Panc1 (cell line): ENCODE data around the gene KIR2DL1. TPM values are rescaled to one million over a fixed set of nuclear protein-coding genes. Genes with fewer than 3 reads are reported as not detected.
"Not testable (repeated sequence)": the region's sequence is repeated elsewhere in the genome, so short reads cannot be mapped to it uniquely, and the experiment has no call there.

ENCODE experiments used
- ATAC-seq: fragments of 200-7000 bp; cut with Tn5 transposase; 2 replicates; pipeline ENCODE4 v1.9.1; 2020; ENCODE audit warnings: mild to moderate bottlenecking, moderate library complexity
- BruUV-seq: library from RNA; stranded (reverse); fragments of 400-500 nt; replicated peaks from 2 replicates; lab custom pipeline; 2021; lab: Mats Ljungman, UMichigan
- CTCF ChIA-PET: fragments of 300-600 bp; sonication (Branson Sonifier 250); formaldehyde crosslinking; loops from one replicate; lab custom pipeline; 2022; ENCODE audit warnings: antibody characterized with exemption; lab: Charles Lee
- POLR2A ChIA-PET: fragments of 300-600 bp; sonication (Branson Sonifier 250); formaldehyde crosslinking; loops from one replicate; lab custom pipeline; 2022; ENCODE audit warnings: antibody characterized with exemption; lab: Charles Lee
- DNase-seq: peaks from one replicate; pipeline ENCODE4 v3.0.0-alpha.2; 2010; ENCODE audit warnings: low read depth, low spot score
- H3K27ac ChIP-seq: 2 replicates; pipeline ENCODE4 v1.5.1; 2011; ENCODE audit warnings: mild to moderate bottlenecking, low read length, inconsistent platforms
- H3K27me3 ChIP-seq: fragments of 200-500 bp; sonication (Bioruptor generic); 2 replicates; pipeline ENCODE4 v1.6.0; 2014; ENCODE audit warnings: low read length, inconsistent platforms; ENCODE audit not compliant: control insufficient read depth, insufficient read depth
- H3K36me3 ChIP-seq: fragments of 200-500 bp; sonication (Bioruptor generic); 2 replicates; pipeline ENCODE4 v1.5.1; 2014; ENCODE audit warnings: inconsistent platforms, mild to moderate bottlenecking, low read length, moderate library complexity; ENCODE audit not compliant: control insufficient read depth, insufficient read depth
- H3K4me1 ChIP-seq: 2 replicates; pipeline ENCODE4 v1.5.1; 2011; ENCODE audit warnings: inconsistent platforms, mild to moderate bottlenecking, low read length, moderate library complexity; ENCODE audit not compliant: control insufficient read depth, insufficient read depth
- H3K4me3 ChIP-seq, 2 experiments: 2 replicates each; pipeline ENCODE4 v1.5.1; 2011 to 2012; ENCODE audit warnings: low read depth in 2 of 2, low read length in 2 of 2, mild to moderate bottlenecking in 2 of 2, inconsistent platforms in 1 of 2, moderate library complexity in 1 of 2
- H3K9me3 ChIP-seq: fragments of 200-500 bp; sonication (Bioruptor generic); 2 replicates; pipeline ENCODE4 v1.5.1; 2014; ENCODE audit warnings: low read depth, mild to moderate bottlenecking, inconsistent platforms, low read length, moderate library complexity; ENCODE audit not compliant: control insufficient read depth, insufficient read depth
- CTCF ChIP-seq: fragments of 450-650 bp; IDR thresholded peaks from 2 replicates; pipeline ENCODE4 v1.5.1; 2017; ENCODE audit warnings: mild to moderate bottlenecking
- POLR2AphosphoS5 ChIP-seq: IDR thresholded peaks from 2 replicates; pipeline ENCODE4 v1.6.1; 2012; ENCODE audit warnings: mild to moderate bottlenecking, low read depth, low read length, moderate library complexity
- REST ChIP-seq, 2 experiments: IDR thresholded peaks; 2 replicates each; pipeline ENCODE4 v1.6.1; 2011 to 2012; ENCODE audit warnings: low read depth in 2 of 2, control low read depth in 1 of 2, low read length in 1 of 2, mild to moderate bottlenecking in 1 of 2, moderate library complexity in 1 of 2; ENCODE audit not compliant: insufficient read depth in 1 of 2
- SIN3A ChIP-seq: IDR thresholded peaks from 2 replicates; pipeline ENCODE4 v1.6.1; 2012; ENCODE audit warnings: low read depth, mild to moderate bottlenecking, low read length, moderate library complexity, borderline replicate concordance; ENCODE audit not compliant: insufficient read depth
- TCF7L2 ChIP-seq: IDR thresholded peaks from 2 replicates; pipeline ENCODE4 v1.6.1; 2011; ENCODE audit warnings: mild to moderate bottlenecking, low read depth, low read length, inconsistent platforms
- in situ Hi-C: cut with HindIII; loops from 2 replicates; pipeline ENCODE4 v1.10.0; 2016; ENCODE audit warnings: low sequenced_read_pairs, low pct_unique_long_range_greater_than_20kb
- intact Hi-C: fragments of 100-400 bp; cut with micrococcal nuclease; formaldehyde crosslinking; loops from one replicate; pipeline ENCODE4 v1.10.0; 2022; ENCODE audit not compliant: unreplicated experiment
- total RNA-seq: library from RNA; stranded (reverse); gene quantifications from one replicate; pipeline ENCODE4 v1.2.1, GENCODE V29; 2021; ENCODE audit not compliant: unreplicated experiment

KIR2DL1 gene
- total RNA-seq, 1 experiment from 2014 or later, result not detected

- in situ Hi-C loops, result no loop called here
- H3K4me3 ChIP-seq, result no peak overlapping the region
- POLR2A ChIA-PET, result no interaction called here
Observed at GRCh38 chr19:54739587-54740497, 29.8 kb upstream of the KIR2DL1 start.

GRCh38 chr19:54741950-54742349, 27.6 kb upstream of the KIR2DL1 start:
- DNase-seq, BruUV-seq, in situ Hi-C loops, H3K4me1 ChIP-seq, H3K4me3 ChIP-seq, H3K36me3 ChIP-seq, intact Hi-C loops, H3K27me3 ChIP-seq, ATAC-seq, CTCF ChIA-PET, H3K9me3 ChIP-seq, H3K27ac ChIP-seq, POLR2A ChIA-PET: not testable (repeated sequence)

More at GRCh38 chr19:54739587-54740497, 29.8 kb upstream of the KIR2DL1 start:
- no peak for TF ChIP-seq REST (IDR thresholded peaks at IDR 0.05; ENCODE audit: insufficient read depth in 1 of 2, low read depth in 2 of 2, low read length in 1 of 2)
- TF ChIP-seq SIN3A, result no peak
- no peak for TF ChIP-seq POLR2AphosphoS5
- no peak for TF ChIP-seq TCF7L2
- no peak for TF ChIP-seq CTCF
- no peaks in the 10 kb centered on the region for H3K4me1 ChIP-seq
- H3K27ac ChIP-seq, result no peak overlapping the region
- H3K27me3 ChIP-seq, result no peaks in the 10 kb centered on the region
- H3K9me3 ChIP-seq, result no peaks in the 10 kb centered on the region
- no peak for ATAC-seq
- no TSS peak for BruUV-seq
- CTCF ChIA-PET, result interaction anchor here (0.6 kb wide), 1 partner anchor 203 kb away, joined by 10 read pairs; no protein-coding TSS in a partner anchor
- intact Hi-C loops, result loop anchor here (5.0 kb wide), 1 partner anchor 107 kb away; no protein-coding TSS in a partner anchor
- DNase-seq, result no peak
- H3K36me3 ChIP-seq, result no peaks in the 10 kb centered on the region

GRCh38 chr19:54744080-54744479, 25.5 kb upstream of the KIR2DL1 start:
- H3K9me3 ChIP-seq, DNase-seq, H3K4me3 ChIP-seq, BruUV-seq, intact Hi-C loops, H3K27ac ChIP-seq, POLR2A ChIA-PET, in situ Hi-C loops, H3K4me1 ChIP-seq, H3K27me3 ChIP-seq, H3K36me3 ChIP-seq: not testable (repeated sequence)
- ATAC-seq, result 0 out of 2 replicates have a peak, but pooled peaks have one; percentile 30
- CTCF ChIA-PET, result interaction anchor here (0.6 kb wide), 1 partner anchor 17 kb away, joined by 4 read pairs; no protein-coding TSS in a partner anchor

GRCh38 chr19:54747614-54748322, 21.8 kb upstream of the KIR2DL1 start:
- H3K36me3 ChIP-seq, in situ Hi-C loops, DNase-seq, POLR2A ChIA-PET, H3K9me3 ChIP-seq, H3K4me1 ChIP-seq, H3K27me3 ChIP-seq, intact Hi-C loops, CTCF ChIA-PET, ATAC-seq, H3K4me3 ChIP-seq, H3K27ac ChIP-seq, BruUV-seq: not testable (repeated sequence)
